Memory B cell (primary cell): ENCODE results near the gene SCFD2.
"Not testable (repeated sequence)": the region's sequence is repeated elsewhere in the genome, so short reads cannot be mapped to it uniquely, and the experiment has no call there.

Experiments used
- ATAC-seq: fragments of 150-1000 bp; cut with Tn5 transposase; 2 replicates; pipeline ENCODE4 v1.10.0; 2021; ENCODE audit warnings: low read depth, mild to moderate bottlenecking, moderate library complexity
- DNase-seq, 2 donors: peaks; one replicate each; pipeline ENCODE4 v3.0.0; 2022; ENCODE audit warnings: low spot score in 2 of 2
- H3K27ac Mint-ChIP-seq: one replicate; pipeline ENCODE4 v1.8.0; 2022; ENCODE audit warnings: mild to moderate bottlenecking, moderate library complexity, mixed read lengths
- H3K27me3 Mint-ChIP-seq: one replicate; pipeline ENCODE4 v1.8.0; 2022; ENCODE audit warnings: mixed read lengths
- H3K36me3 Mint-ChIP-seq: one replicate; pipeline ENCODE4 v1.8.0; 2022; ENCODE audit warnings: mild to moderate bottlenecking, mixed read lengths
- H3K4me1 Mint-ChIP-seq: one replicate; pipeline ENCODE4 v1.8.0; 2022; ENCODE audit warnings: mixed read lengths
- H3K4me3 Mint-ChIP-seq: one replicate; pipeline ENCODE4 v1.8.0; 2022; ENCODE audit warnings: mild to moderate bottlenecking, moderate library complexity, mixed read lengths
- H3K9me3 Mint-ChIP-seq: one replicate; pipeline ENCODE4 v1.8.0; 2022; ENCODE audit warnings: mixed read lengths

SCFD2 gene

GRCh38 chr4:53361451-53361850 is 4.4 kb downstream of the SCFD2 start:
- H3K27me3 Mint-ChIP-seq, result no peaks in the 10 kb centered on the region
- peaks cover 3% of the 10 kb centered on the region for H3K36me3 Mint-ChIP-seq
- no peak for ATAC-seq
- H3K9me3 Mint-ChIP-seq, result no peaks in the 10 kb centered on the region
- no peak for DNase-seq
- H3K27ac Mint-ChIP-seq, result no peak overlapping the region
- H3K4me3 Mint-ChIP-seq, result no peak overlapping the region
- H3K4me1 Mint-ChIP-seq, result peaks cover 35% of the 10 kb centered on the region

GRCh38 chr4:53355930-53356521 is 9.8 kb downstream of the SCFD2 start:
- no peak overlapping the region for H3K27ac Mint-ChIP-seq

GRCh38 chr4:53354012-53354722 is 11.7 kb downstream of the SCFD2 start:
- Mint-ChIP-seq H3K4me3 (no peak overlapping the region), H3K9me3 (no peaks in the 10 kb centered on the region), H3K27me3 (no peaks in the 10 kb centered on the region), H3K4me1 (peaks cover 6% of the 10 kb centered on the region), H3K27ac (no peak overlapping the region), H3K36me3 (peaks cover 24% of the 10 kb centered on the region)
- ATAC-seq (no peak), DNase-seq (no peak)

More at GRCh38 chr4:53355930-53356521, 9.8 kb downstream of the SCFD2 start:
- ATAC-seq (no peak), DNase-seq (no peak)
- peaks cover 19% of the 10 kb centered on the region for H3K4me1 Mint-ChIP-seq
- peaks cover 16% of the 10 kb centered on the region for H3K36me3 Mint-ChIP-seq
- H3K9me3 Mint-ChIP-seq, result no peaks in the 10 kb centered on the region
- no peak overlapping the region for H3K4me3 Mint-ChIP-seq
- H3K27me3 Mint-ChIP-seq, result no peaks in the 10 kb centered on the region

DNA sequence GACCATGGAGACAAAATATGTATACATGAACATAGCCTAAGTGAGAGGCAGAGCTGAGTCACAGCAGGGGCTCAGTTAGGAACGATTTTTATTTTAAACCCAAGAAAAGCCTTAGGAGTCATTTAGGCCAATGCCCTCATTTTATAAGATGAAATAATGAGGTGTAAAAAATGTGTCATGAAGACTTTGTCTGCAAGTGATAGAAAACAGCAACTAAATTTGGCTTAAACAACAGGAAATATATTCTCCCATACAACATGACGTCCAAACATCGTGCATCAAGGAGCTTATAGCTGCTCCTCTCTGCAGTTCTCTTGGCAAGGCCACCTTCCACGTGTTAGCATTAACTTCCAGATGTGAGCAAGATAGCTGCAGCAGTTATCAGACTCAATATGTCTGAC is 16.8 kb downstream of the SCFD2 start:
- ATAC-seq, result no peak
- Mint-ChIP-seq H3K4me1 (peaks cover 6% of the 10 kb centered on the region), H3K9me3 (peaks cover 2% of the 10 kb centered on the region), H3K27ac (no peak overlapping the region), H3K27me3 (no peaks in the 10 kb centered on the region), H3K36me3 (peaks cover 44% of the 10 kb centered on the region), H3K4me3 (no peak overlapping the region)
- DNase-seq, result no peak

DNA sequence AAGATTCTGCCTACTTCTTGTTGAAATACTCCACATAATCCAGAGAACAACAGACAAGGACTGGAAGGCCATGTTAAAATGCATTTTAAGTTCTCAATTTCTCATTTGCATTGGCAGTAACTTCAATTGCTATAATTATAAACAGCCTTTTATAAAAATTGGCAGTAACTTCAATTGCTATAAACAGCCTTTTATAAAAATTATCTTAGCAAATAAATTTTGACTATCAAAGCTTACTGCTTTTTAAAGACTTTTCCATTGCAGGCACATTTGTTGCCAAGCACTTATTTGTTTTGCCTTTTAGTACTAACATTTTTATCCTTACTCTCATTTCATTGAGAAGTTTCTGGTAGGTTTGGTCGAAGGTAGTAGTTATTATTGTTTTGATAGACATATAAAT is 17.8 kb downstream of the SCFD2 start:
- H3K36me3 Mint-ChIP-seq, result peaks cover 51% of the 10 kb centered on the region

GRCh38 chr4:53346920-53347852 is 18.7 kb downstream of the SCFD2 start:
- H3K36me3 Mint-ChIP-seq, result peaks cover 49% of the 10 kb centered on the region
- H3K4me1 Mint-ChIP-seq, result peaks cover 7% of the 10 kb centered on the region
- no peak overlapping the region for H3K4me3 Mint-ChIP-seq
- DNase-seq, result no peak
- no peak for ATAC-seq
- no peaks in the 10 kb centered on the region for H3K27me3 Mint-ChIP-seq
- no peak overlapping the region for H3K27ac Mint-ChIP-seq
- H3K9me3 Mint-ChIP-seq, result peaks cover 3% of the 10 kb centered on the region

More for the DNA sequence above, 17.8 kb downstream of the SCFD2 start:
- no peak overlapping the region for H3K4me3 Mint-ChIP-seq
- no peak for ATAC-seq
- no peak overlapping the region for H3K27ac Mint-ChIP-seq
- DNase-seq, result no peak
- peaks cover 3% of the 10 kb centered on the region for H3K9me3 Mint-ChIP-seq
- no peaks in the 10 kb centered on the region for H3K27me3 Mint-ChIP-seq
- H3K4me1 Mint-ChIP-seq, result peaks cover 6% of the 10 kb centered on the region

- not testable (repeated sequence) for H3K27me3 Mint-ChIP-seq, DNase-seq, H3K4me1 Mint-ChIP-seq, H3K9me3 Mint-ChIP-seq, ATAC-seq, H3K27ac Mint-ChIP-seq, H3K4me3 Mint-ChIP-seq
- peaks cover 53% of the 10 kb centered on the region for H3K36me3 Mint-ChIP-seq
These were observed 19.5 kb downstream of the SCFD2 start for GRCh38 chr4:53346392-53346791.

GRCh38 chr4:53340145-53340544 is 25.7 kb downstream of the SCFD2 start:
- not testable (repeated sequence) for H3K4me3 Mint-ChIP-seq, ATAC-seq, H3K27me3 Mint-ChIP-seq, DNase-seq, H3K4me1 Mint-ChIP-seq, H3K9me3 Mint-ChIP-seq, H3K27ac Mint-ChIP-seq
- H3K36me3 Mint-ChIP-seq, result peaks cover 38% of the 10 kb centered on the region

- H3K36me3 Mint-ChIP-seq, result peaks cover 13% of the 10 kb centered on the region
- not testable (repeated sequence) for H3K4me1 Mint-ChIP-seq, ATAC-seq, H3K27ac Mint-ChIP-seq, H3K4me3 Mint-ChIP-seq, DNase-seq, H3K27me3 Mint-ChIP-seq, H3K9me3 Mint-ChIP-seq
These were observed 30.9 kb downstream of the SCFD2 start for GRCh38 chr4:53334916-53335315.

DNA sequence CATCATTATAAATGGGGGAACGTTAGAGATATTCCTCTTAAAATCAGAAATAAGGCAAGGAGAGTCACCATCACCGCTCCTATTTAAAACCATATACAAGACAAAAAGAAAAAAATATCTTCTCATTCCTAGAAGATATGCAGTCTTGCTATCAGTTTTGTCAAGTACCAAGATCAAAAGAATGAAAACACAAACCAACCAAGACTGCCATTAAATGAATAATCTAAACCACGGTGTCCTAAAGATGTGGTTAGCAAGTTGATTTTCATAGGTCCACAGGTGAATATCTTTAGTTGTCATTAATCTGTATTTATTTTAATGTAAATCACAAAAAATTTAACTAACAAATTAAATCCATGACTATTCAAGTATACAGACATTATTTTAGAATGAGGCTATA is 39.3 kb downstream of the SCFD2 start:
- Mint-ChIP-seq H3K36me3 (peaks cover 20% of the 10 kb centered on the region), H3K27ac (no peak overlapping the region), H3K9me3 (peaks cover 3% of the 10 kb centered on the region), H3K4me3 (no peak overlapping the region), H3K27me3 (no peaks in the 10 kb centered on the region), H3K4me1 (peaks cover 17% of the 10 kb centered on the region)
- no peak for ATAC-seq
- no peak for DNase-seq

- H3K36me3 Mint-ChIP-seq, result peaks cover 16% of the 10 kb centered on the region
These were observed 43.2 kb downstream of the SCFD2 start for GRCh38 chr4:53322696-53323095.

GRCh38 chr4:53321984-53322289 is 43.9 kb downstream of the SCFD2 start:
- Mint-ChIP-seq H3K27me3 (no peaks in the 10 kb centered on the region), H3K9me3 (no peaks in the 10 kb centered on the region), H3K36me3 (peaks cover 9% of the 10 kb centered on the region), H3K4me1 (peaks cover 9% of the 10 kb centered on the region), H3K27ac (no peak overlapping the region), H3K4me3 (no peak overlapping the region)
- no peak for DNase-seq
- ATAC-seq, result no peak

More at GRCh38 chr4:53322696-53323095, 43.2 kb downstream of the SCFD2 start:
- H3K9me3 Mint-ChIP-seq, result no peaks in the 10 kb centered on the region
- peaks cover 16% of the 10 kb centered on the region for H3K4me1 Mint-ChIP-seq
- no peak for DNase-seq
- no peak overlapping the region for H3K4me3 Mint-ChIP-seq
- ATAC-seq, result no peak
- no peaks in the 10 kb centered on the region for H3K27me3 Mint-ChIP-seq
- H3K27ac Mint-ChIP-seq, result no peak overlapping the region

GRCh38 chr4:53321151-53321983 is 44.5 kb downstream of the SCFD2 start:
- Mint-ChIP-seq H3K27me3 (no peaks in the 10 kb centered on the region), H3K9me3 (no peaks in the 10 kb centered on the region), H3K27ac (no peak overlapping the region), H3K4me1 (peaks cover 8% of the 10 kb centered on the region), H3K36me3 (peaks cover 8% of the 10 kb centered on the region), H3K4me3 (no peak overlapping the region)
- ATAC-seq, result no peak
- DNase-seq, result no peak
